OCI-LY7 (cell line): Measurements from ENCODE around the gene ACADSB. TPM values are rescaled to one million over a fixed set of nuclear protein-coding genes. Genes with fewer than 3 reads are reported as not detected.
A peak's percentile ranks its signal among the peaks of the same experiment; 100 is the strongest.

Experiments
- BruUV-seq: library from RNA; stranded (reverse); fragments of 400-500 nt; replicated peaks from 2 replicates; lab custom pipeline; 2021; lab: Mats Ljungman, UMichigan
- CTCF ChIA-PET: fragments of 300-600 bp; sonication (Branson Sonifier 250); formaldehyde crosslinking; loops from one replicate; lab custom pipeline; 2022; ENCODE audit warnings: antibody characterized with exemption; ENCODE audit not compliant: unreplicated experiment; lab: Charles Lee
- POLR2A ChIA-PET: fragments of 300-600 bp; sonication (Branson Sonifier 250); formaldehyde crosslinking; loops from one replicate; lab custom pipeline; 2022; ENCODE audit warnings: antibody characterized with exemption; lab: Charles Lee
- DNase-seq: peaks from one replicate; pipeline ENCODE4 v3.0.0-alpha.2; 2015; ENCODE audit warnings: low spot score
- H2AFZ ChIP-seq: fragments of 200-600 bp; sonication (generic), shearing (Covaris generic); 2 replicates; pipeline ENCODE4 v1.6.1; 2014; ENCODE audit warnings: mild to moderate bottlenecking, antibody characterized with exemption, low read length, moderate library complexity
- H3K27ac ChIP-seq: fragments of 200-600 bp; sonication (generic); 2 replicates; pipeline ENCODE4 v1.5.1; 2014; ENCODE audit warnings: mixed run types, low read depth, mild to moderate bottlenecking, moderate library complexity, low read length, inconsistent platforms; ENCODE audit not compliant: poor library complexity, severe bottlenecking
- H3K36me3 ChIP-seq: fragments of 200-600 bp; sonication (generic); 2 replicates; pipeline ENCODE4 v1.6.1; 2014; ENCODE audit warnings: mild to moderate bottlenecking, antibody characterized with exemption, low read length, moderate library complexity, mixed read lengths; ENCODE audit not compliant: insufficient read depth
- H3K4me1 ChIP-seq: fragments of 200-600 bp; sonication (generic); 2 replicates; pipeline ENCODE4 v1.5.1; 2014; ENCODE audit warnings: mild to moderate bottlenecking, low read length; ENCODE audit not compliant: insufficient read depth, poor library complexity, severe bottlenecking
- H3K4me2 ChIP-seq: fragments of 200-600 bp; sonication (generic); 2 replicates; pipeline ENCODE4 v1.6.1; 2014; ENCODE audit warnings: mild to moderate bottlenecking, low read length
- H3K4me3 ChIP-seq: fragments of 200-600 bp; sonication (generic); 2 replicates; pipeline ENCODE4 v1.5.1; 2014; ENCODE audit warnings: mild to moderate bottlenecking, low read depth, low read length; ENCODE audit not compliant: poor library complexity, severe bottlenecking
- H3K79me2 ChIP-seq: fragments of 200-600 bp; sonication (generic); 2 replicates; pipeline ENCODE4 v1.6.1; 2016; ENCODE audit warnings: low read depth, mild to moderate bottlenecking, low read length, moderate library complexity, mixed read lengths; ENCODE audit not compliant: insufficient read depth
- H3K9me2 ChIP-seq: fragments of 200-600 bp; sonication (generic); 2 replicates; pipeline ENCODE4 v1.6.1; 2016; ENCODE audit warnings: mild to moderate bottlenecking, low read length, mixed read lengths; ENCODE audit not compliant: insufficient read depth
- H3K9me3 ChIP-seq: fragments of 200-600 bp; sonication (generic); 2 replicates; pipeline ENCODE4 v1.6.1; 2014; ENCODE audit warnings: mild to moderate bottlenecking, mixed run types, low read length, mixed read lengths
- H4K20me1 ChIP-seq: fragments of 200-600 bp; sonication (generic); 2 replicates; pipeline ENCODE4 v1.6.1; 2014; ENCODE audit warnings: mild to moderate bottlenecking, antibody characterized with exemption, low read length, moderate library complexity, mixed read lengths; ENCODE audit not compliant: insufficient read depth
- CTCF ChIP-seq: fragments of 200-600 bp; sonication (generic); conservative IDR thresholded peaks from 2 replicates; pipeline ENCODE4 v1.5.1; 2014; ENCODE audit warnings: mild to moderate bottlenecking, antibody characterized with exemption, low read length, moderate library complexity, mixed read lengths
- EZH2phosphoT487 ChIP-seq: fragments of 200-600 bp; sonication (generic); IDR thresholded peaks from 2 replicates; pipeline ENCODE4 v1.6.1; 2018; ENCODE audit warnings: low read depth, borderline replicate concordance, mild to moderate bottlenecking, mixed run types, antibody characterized with exemption, low read length, moderate library complexity, mixed read lengths
- intact Hi-C: fragments of 100-400 bp; cut with micrococcal nuclease; formaldehyde crosslinking; loops from one replicate; pipeline ENCODE4 v1.10.0; 2022; ENCODE audit not compliant: unreplicated experiment
- total RNA-seq, 2 experiments: library from RNA; depleted of rRNA in 1 of 2; stranded (reverse); fragments of >200 nt in 1 of 2; shearing (Covaris generic) in 1 of 2; gene quantifications; 2 replicates each; pipeline ENCODE4 v1.2.3, GENCODE V29; 2014 to 2022

The ACADSB gene
- total RNA-seq, 2 experiments from 2014 or later, result 3.7 to 14.7 TPM

GRCh38 chr10:122981066-122981464, 27.7 kb upstream of the ACADSB start:
- peak overlapping the region; percentile 72 for H3K4me3 ChIP-seq
- TSS peak; percentile 75 for BruUV-seq
- intact Hi-C loops, result no loop called here

GRCh38 chr10:122983898-122984297, 24.9 kb upstream of the ACADSB start:
- Histone ChIP-seq H3K4me3 (no peak overlapping the region), H3K4me2 (no peak overlapping the region), H3K27ac (no peak overlapping the region), H3K79me2 (peaks cover 3% of the 10 kb centered on the region; the same call in 1 of the 2 replicates), H3K9me3 (no peaks in the 10 kb centered on the region), H3K4me1 (peaks cover 16% of the 10 kb centered on the region), H3K36me3 (peaks cover 30% of the 10 kb centered on the region; the same call in 1 of the 2 replicates), H2AFZ (no peak overlapping the region), H4K20me1 (no peaks in the 10 kb centered on the region), H3K9me2 (no peaks in the 10 kb centered on the region)
- DNase-seq, result no peak
- intact Hi-C loops, result no loop called here
- POLR2A ChIA-PET, result interaction anchor here (0.8 to 2.5 kb wide), 3 partner anchors 15 to 39 kb away, joined by 3 to 11 read pairs (median 3); no protein-coding TSS in a partner anchor
- no peak for TF ChIP-seq CTCF
- TF ChIP-seq EZH2phosphoT487, result no peak
- CTCF ChIA-PET, result no interaction called here
- BruUV-seq, result no TSS peak

More at GRCh38 chr10:122981066-122981464, 27.7 kb upstream of the ACADSB start:
- peak overlapping the region; percentile 98 for H2AFZ ChIP-seq
- no peaks in the 10 kb centered on the region for H3K9me3 ChIP-seq
- H4K20me1 ChIP-seq, result no peaks in the 10 kb centered on the region
- peaks cover 16% of the 10 kb centered on the region for H3K4me1 ChIP-seq
- peak; percentile 64 for DNase-seq
- peaks cover 8% of the 10 kb centered on the region; the same call in 1 of the 2 replicates for H3K36me3 ChIP-seq
- peak; percentile 71 for TF ChIP-seq CTCF
- no peak for TF ChIP-seq EZH2phosphoT487
- peak overlapping the region; percentile 50 for H3K27ac ChIP-seq
- H3K79me2 ChIP-seq, result peaks cover 3% of the 10 kb centered on the region; the same call in 1 of the 2 replicates
- peak overlapping the region; percentile 100 for H3K4me2 ChIP-seq
- POLR2A ChIA-PET, result interaction anchor here (0.6 to 2.0 kb wide), 9 partner anchors 23 to 1011 kb away, joined by 3 to 7 read pairs (median 5); partner anchors contain the start of genes ACADSB, BUB3, C10orf88 and IKZF5
- CTCF ChIA-PET, result no interaction called here
- no peaks in the 10 kb centered on the region for H3K9me2 ChIP-seq

GRCh38 chr10:122984708-122985107, 24.1 kb upstream of the ACADSB start:
- Histone ChIP-seq H3K4me2 (no peak overlapping the region), H3K9me2 (no peaks in the 10 kb centered on the region), H3K36me3 (peaks cover 34% of the 10 kb centered on the region; the same call in 1 of the 2 replicates), H3K9me3 (no peaks in the 10 kb centered on the region), H2AFZ (no peak overlapping the region), H3K4me3 (no peak overlapping the region), H3K4me1 (peaks cover 16% of the 10 kb centered on the region), H3K27ac (no peak overlapping the region), H3K79me2 (peaks cover 3% of the 10 kb centered on the region; the same call in 1 of the 2 replicates), H4K20me1 (no peaks in the 10 kb centered on the region)
- POLR2A ChIA-PET, result interaction anchor here (1.2 to 2.5 kb wide), 2 partner anchors 10 to 22 kb away, joined by 3 to 11 read pairs; no protein-coding TSS in a partner anchor
- TF ChIP-seq EZH2phosphoT487 (no peak), CTCF (no peak)
- DNase-seq, result no peak
- intact Hi-C loops, result no loop called here
- BruUV-seq, result no TSS peak
- CTCF ChIA-PET, result no interaction called here
